GM23338 (cell line): ENCODE results near the gene ZNF491. TPM values are rescaled to one million over a fixed set of nuclear protein-coding genes. Genes with fewer than 3 reads are reported as not detected.

Experiments used
- ATAC-seq: fragments of 200-7000 bp; cut with Tn5 transposase; 3 replicates; pipeline ENCODE4 v1.9.1; 2020
- DNase-seq: peaks from one replicate; pipeline ENCODE4 v3.0.0-alpha.2; 2015; ENCODE audit warnings: low spot score
- H2AFZ ChIP-seq: fragments of 200-600 bp; sonication (generic); 2 replicates; pipeline ENCODE4 v1.8.0; 2016; ENCODE audit warnings: antibody characterized with exemption, mild to moderate bottlenecking, moderate library complexity
- H3F3A ChIP-seq: fragments of 200-600 bp; sonication (generic); replicated peaks from 2 replicates; pipeline ENCODE4 v1.8.0; 2017; ENCODE audit warnings: antibody characterized with exemption, mixed run types, low read depth
- H3K27ac ChIP-seq: fragments of 200-600 bp; sonication (generic); 2 replicates; pipeline ENCODE4 v1.6.1; 2016; ENCODE audit warnings: low read depth
- H3K27me3 ChIP-seq: fragments of 200-600 bp; sonication (generic); 2 replicates; pipeline ENCODE4 v1.8.0; 2016; ENCODE audit warnings: mild to moderate bottlenecking, mixed run types, moderate library complexity; ENCODE audit not compliant: insufficient read depth
- H3K36me3 ChIP-seq: fragments of 200-600 bp; sonication (generic); 2 replicates; pipeline ENCODE4 v1.8.0; 2016; ENCODE audit warnings: mild to moderate bottlenecking; ENCODE audit not compliant: insufficient read depth
- H3K4me1 ChIP-seq: fragments of 200-600 bp; sonication (generic); 2 replicates; pipeline ENCODE4 v1.8.0; 2016; ENCODE audit warnings: mild to moderate bottlenecking, moderate library complexity; ENCODE audit not compliant: insufficient read depth
- H3K4me2 ChIP-seq: fragments of 200-600 bp; sonication (generic); 2 replicates; pipeline ENCODE4 v1.7.1; 2017; ENCODE audit warnings: mixed run types
- H3K4me3 ChIP-seq: fragments of 200-600 bp; sonication (generic); 2 replicates; pipeline ENCODE4 v1.6.1; 2016; ENCODE audit warnings: mixed run types
- H3K79me2 ChIP-seq: fragments of 200-600 bp; sonication (generic); replicated peaks from 2 replicates; pipeline ENCODE4 v1.8.0; 2017; ENCODE audit warnings: mild to moderate bottlenecking; ENCODE audit not compliant: insufficient read depth
- H3K9me2 ChIP-seq: fragments of 200-600 bp; sonication (generic); 2 replicates; pipeline ENCODE4 v1.8.0; 2017; ENCODE audit not compliant: insufficient read depth
- H4K20me1 ChIP-seq: fragments of 200-600 bp; sonication (generic); replicated peaks from 2 replicates; pipeline ENCODE4 v1.8.0; 2017; ENCODE audit warnings: mild to moderate bottlenecking; ENCODE audit not compliant: insufficient read depth
- H3K27ac Mint-ChIP-seq: 2 replicates; pipeline ENCODE4 v1.8.0; 2020; ENCODE audit warnings: inconsistent platforms, mild to moderate bottlenecking, moderate library complexity, mixed read lengths
- H3K27me3 Mint-ChIP-seq: 3 replicates; pipeline ENCODE4 v1.8.0; 2022; ENCODE audit warnings: low read depth, mild to moderate bottlenecking, moderate library complexity, mixed read lengths, inconsistent platforms; ENCODE audit not compliant: insufficient read depth, poor library complexity
- H3K36me3 Mint-ChIP-seq: 3 replicates; pipeline ENCODE4 v1.8.0; 2021; ENCODE audit warnings: low read depth, mild to moderate bottlenecking, inconsistent platforms, moderate library complexity, mixed read lengths
- H3K4me1 Mint-ChIP-seq: 3 replicates; pipeline ENCODE4 v1.8.0; 2020; ENCODE audit warnings: mild to moderate bottlenecking, inconsistent platforms, mixed read lengths
- H3K4me3 Mint-ChIP-seq: 3 replicates; pipeline ENCODE4 v1.8.0; 2021; ENCODE audit warnings: moderate library complexity, mild to moderate bottlenecking, inconsistent platforms, mixed read lengths
- H3K9me3 Mint-ChIP-seq: 3 replicates; pipeline ENCODE4 v1.8.0; 2020; ENCODE audit warnings: moderate library complexity, mild to moderate bottlenecking, inconsistent platforms, mixed read lengths
- CREB1 ChIP-seq: fragments of 250-450 bp; sonication (Bioruptor Pico); IDR thresholded peaks from 2 replicates; pipeline ENCODE4 v1.5.0; 2020; ENCODE audit warnings: low read depth, mild to moderate bottlenecking, moderate library complexity
- EZH2 ChIP-seq: fragments of 200-600 bp; sonication (generic); IDR thresholded peaks from one replicate; pipeline ENCODE4 v1.8.0; 2017; ENCODE audit warnings: antibody characterized with exemption, mild to moderate bottlenecking, low read depth; ENCODE audit not compliant: unreplicated experiment
- EZH2phosphoT487 ChIP-seq: fragments of 200-600 bp; sonication (generic); IDR thresholded peaks from one replicate; pipeline ENCODE4 v1.8.1; 2018; ENCODE audit warnings: antibody characterized with exemption; ENCODE audit not compliant: unreplicated experiment
- JUNB ChIP-seq: IDR thresholded peaks from one replicate; pipeline ENCODE4 v1.6.1; 2016; ENCODE audit warnings: antibody characterized with exemption; ENCODE audit not compliant: unreplicated experiment
- NANOG ChIP-seq: IDR thresholded peaks from 2 replicates; pipeline ENCODE4 v1.6.1; 2016; ENCODE audit warnings: antibody characterized with exemption, borderline replicate concordance
- POLR2AphosphoS5 ChIP-seq: IDR thresholded peaks from 2 replicates; pipeline ENCODE4 v1.6.1; 2016; ENCODE audit warnings: antibody characterized with exemption, low read depth
- STAT1 ChIP-seq: IDR thresholded peaks from one replicate; pipeline ENCODE4 v1.6.1; 2016; ENCODE audit warnings: antibody characterized with exemption; ENCODE audit not compliant: unreplicated experiment
- ZNF114 ChIP-seq: fragments of 250-450 bp; sonication (Bioruptor Pico); IDR thresholded peaks from 2 replicates; pipeline ENCODE4 v1.5.0; 2020; ENCODE audit warnings: mild to moderate bottlenecking, moderate library complexity
- ZNF331 ChIP-seq: fragments of 250-450 bp; sonication (Bioruptor Pico); IDR thresholded peaks from 2 replicates; pipeline ENCODE4 v1.5.0; 2020; ENCODE audit warnings: low read depth, mild to moderate bottlenecking, moderate library complexity
- polyA plus RNA-seq: library from polyadenylated mRNA; unstranded; fragments of >200 nt; fragmentation: Nextera tagmentation; extraction: Ambion mirVana; gene quantifications from 2 replicates; pipeline ENCODE4 v1.2.1, GENCODE V29; 2016
- total RNA-seq: library from RNA; depleted of rRNA; stranded (reverse); fragments of >200 nt; shearing (Covaris generic); gene quantifications from 2 replicates; pipeline ENCODE4 v1.2.3, GENCODE V29; 2014
- TF ChIP-seq, protein P1 (sequence below): IDR thresholded peaks from 2 replicates; pipeline ENCODE4 v1.6.1; 2016; ENCODE audit warnings: antibody characterized with exemption
- TF ChIP-seq, protein P2 (sequence below), 2 experiments: fragments of 200-600 bp in 1 of 2; sonication (generic) in 1 of 2; conservative IDR thresholded peaks; 2 replicates each; pipeline versions ENCODE4 v1.5.1 to v1.6.1; 2016 to 2017; ENCODE audit warnings: antibody characterized with exemption in 2 of 2, low read depth in 2 of 2, mild to moderate bottlenecking in 2 of 2, moderate library complexity in 1 of 2
- TF ChIP-seq, protein P3 (sequence below): fragments of 250-450 bp; sonication (Bioruptor Pico); IDR thresholded peaks from 2 replicates; pipeline ENCODE4 v1.5.0; 2020; ENCODE audit warnings: mild to moderate bottlenecking, moderate library complexity
- TF ChIP-seq, protein P4 (sequence below): IDR thresholded peaks from one replicate; pipeline ENCODE4 v1.6.1; 2018; ENCODE audit warnings: antibody characterized with exemption; ENCODE audit not compliant: unreplicated experiment

Gene ZNF491
- total and polyA plus RNA-seq, 2 experiments from 2014 or later: 0.32 to 1.3 TPM

DNA sequence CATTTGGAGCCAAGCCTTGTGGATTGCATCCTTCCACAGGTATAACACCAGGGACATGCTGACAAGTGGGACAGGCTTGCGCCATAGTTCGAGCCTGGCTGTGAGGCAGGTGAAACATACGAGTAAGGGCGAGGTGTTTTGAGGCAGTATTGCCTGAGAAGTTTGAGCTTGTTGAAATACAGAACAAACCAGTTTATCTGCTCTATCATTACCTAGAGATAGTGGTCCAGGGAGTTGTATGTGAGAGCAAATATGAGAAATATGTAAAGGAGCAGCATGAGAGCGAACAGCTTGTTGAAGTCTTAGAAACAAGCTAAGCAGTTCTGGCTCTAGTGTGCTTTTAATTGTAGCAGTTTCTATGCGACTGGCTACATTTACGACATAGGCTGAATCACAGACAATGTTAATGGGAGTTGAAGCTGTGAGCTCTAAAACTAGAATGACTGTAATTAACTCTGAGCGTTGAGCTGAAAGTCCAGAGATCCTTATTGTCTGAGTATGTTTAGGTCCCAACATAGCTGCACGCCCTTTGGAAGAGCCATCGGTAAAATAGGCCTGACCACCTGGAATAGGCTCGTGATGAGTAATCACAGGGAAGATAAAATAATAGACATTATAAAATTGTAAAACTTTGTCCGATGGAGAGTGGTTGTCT lies 58.4 kb downstream of the ZNF491 start:
- no peak overlapping the region for H3K27ac ChIP-seq
- peaks cover 2% of the 10 kb centered on the region for H3K27me3 Mint-ChIP-seq
- peaks cover 93% of the 10 kb centered on the region for H3K9me3 Mint-ChIP-seq
- no peaks in the 10 kb centered on the region for H3K4me1 Mint-ChIP-seq
- H3K4me1 ChIP-seq: no peaks in the 10 kb centered on the region
- no peaks in the 10 kb centered on the region for H4K20me1 ChIP-seq
- no peak overlapping the region for H3K4me3 Mint-ChIP-seq
- no peaks in the 10 kb centered on the region for H3K79me2 ChIP-seq
- TF ChIP-seq EZH2 (no peak), NANOG (no peak), ZNF114 (CRISPR knock-in tag) (no peak), STAT1 (no peak), EZH2phosphoT487 (no peak), ZNF331 (CRISPR knock-in tag) (no peak), CREB1 (no peak), POLR2AphosphoS5 (no peak), JUNB (no peak)
- TF ChIP-seq, protein P1, sequence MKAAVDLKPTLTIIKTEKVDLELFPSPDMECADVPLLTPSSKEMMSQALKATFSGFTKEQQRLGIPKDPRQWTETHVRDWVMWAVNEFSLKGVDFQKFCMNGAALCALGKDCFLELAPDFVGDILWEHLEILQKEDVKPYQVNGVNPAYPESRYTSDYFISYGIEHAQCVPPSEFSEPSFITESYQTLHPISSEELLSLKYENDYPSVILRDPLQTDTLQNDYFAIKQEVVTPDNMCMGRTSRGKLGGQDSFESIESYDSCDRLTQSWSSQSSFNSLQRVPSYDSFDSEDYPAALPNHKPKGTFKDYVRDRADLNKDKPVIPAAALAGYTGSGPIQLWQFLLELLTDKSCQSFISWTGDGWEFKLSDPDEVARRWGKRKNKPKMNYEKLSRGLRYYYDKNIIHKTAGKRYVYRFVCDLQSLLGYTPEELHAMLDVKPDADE: no peak
- TF ChIP-seq, protein P2, sequence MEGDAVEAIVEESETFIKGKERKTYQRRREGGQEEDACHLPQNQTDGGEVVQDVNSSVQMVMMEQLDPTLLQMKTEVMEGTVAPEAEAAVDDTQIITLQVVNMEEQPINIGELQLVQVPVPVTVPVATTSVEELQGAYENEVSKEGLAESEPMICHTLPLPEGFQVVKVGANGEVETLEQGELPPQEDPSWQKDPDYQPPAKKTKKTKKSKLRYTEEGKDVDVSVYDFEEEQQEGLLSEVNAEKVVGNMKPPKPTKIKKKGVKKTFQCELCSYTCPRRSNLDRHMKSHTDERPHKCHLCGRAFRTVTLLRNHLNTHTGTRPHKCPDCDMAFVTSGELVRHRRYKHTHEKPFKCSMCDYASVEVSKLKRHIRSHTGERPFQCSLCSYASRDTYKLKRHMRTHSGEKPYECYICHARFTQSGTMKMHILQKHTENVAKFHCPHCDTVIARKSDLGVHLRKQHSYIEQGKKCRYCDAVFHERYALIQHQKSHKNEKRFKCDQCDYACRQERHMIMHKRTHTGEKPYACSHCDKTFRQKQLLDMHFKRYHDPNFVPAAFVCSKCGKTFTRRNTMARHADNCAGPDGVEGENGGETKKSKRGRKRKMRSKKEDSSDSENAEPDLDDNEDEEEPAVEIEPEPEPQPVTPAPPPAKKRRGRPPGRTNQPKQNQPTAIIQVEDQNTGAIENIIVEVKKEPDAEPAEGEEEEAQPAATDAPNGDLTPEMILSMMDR (conservative IDR thresholded peaks at IDR 0.05; ENCODE audit: low read depth in 2 of 2): no peak
- TF ChIP-seq, protein P3, sequence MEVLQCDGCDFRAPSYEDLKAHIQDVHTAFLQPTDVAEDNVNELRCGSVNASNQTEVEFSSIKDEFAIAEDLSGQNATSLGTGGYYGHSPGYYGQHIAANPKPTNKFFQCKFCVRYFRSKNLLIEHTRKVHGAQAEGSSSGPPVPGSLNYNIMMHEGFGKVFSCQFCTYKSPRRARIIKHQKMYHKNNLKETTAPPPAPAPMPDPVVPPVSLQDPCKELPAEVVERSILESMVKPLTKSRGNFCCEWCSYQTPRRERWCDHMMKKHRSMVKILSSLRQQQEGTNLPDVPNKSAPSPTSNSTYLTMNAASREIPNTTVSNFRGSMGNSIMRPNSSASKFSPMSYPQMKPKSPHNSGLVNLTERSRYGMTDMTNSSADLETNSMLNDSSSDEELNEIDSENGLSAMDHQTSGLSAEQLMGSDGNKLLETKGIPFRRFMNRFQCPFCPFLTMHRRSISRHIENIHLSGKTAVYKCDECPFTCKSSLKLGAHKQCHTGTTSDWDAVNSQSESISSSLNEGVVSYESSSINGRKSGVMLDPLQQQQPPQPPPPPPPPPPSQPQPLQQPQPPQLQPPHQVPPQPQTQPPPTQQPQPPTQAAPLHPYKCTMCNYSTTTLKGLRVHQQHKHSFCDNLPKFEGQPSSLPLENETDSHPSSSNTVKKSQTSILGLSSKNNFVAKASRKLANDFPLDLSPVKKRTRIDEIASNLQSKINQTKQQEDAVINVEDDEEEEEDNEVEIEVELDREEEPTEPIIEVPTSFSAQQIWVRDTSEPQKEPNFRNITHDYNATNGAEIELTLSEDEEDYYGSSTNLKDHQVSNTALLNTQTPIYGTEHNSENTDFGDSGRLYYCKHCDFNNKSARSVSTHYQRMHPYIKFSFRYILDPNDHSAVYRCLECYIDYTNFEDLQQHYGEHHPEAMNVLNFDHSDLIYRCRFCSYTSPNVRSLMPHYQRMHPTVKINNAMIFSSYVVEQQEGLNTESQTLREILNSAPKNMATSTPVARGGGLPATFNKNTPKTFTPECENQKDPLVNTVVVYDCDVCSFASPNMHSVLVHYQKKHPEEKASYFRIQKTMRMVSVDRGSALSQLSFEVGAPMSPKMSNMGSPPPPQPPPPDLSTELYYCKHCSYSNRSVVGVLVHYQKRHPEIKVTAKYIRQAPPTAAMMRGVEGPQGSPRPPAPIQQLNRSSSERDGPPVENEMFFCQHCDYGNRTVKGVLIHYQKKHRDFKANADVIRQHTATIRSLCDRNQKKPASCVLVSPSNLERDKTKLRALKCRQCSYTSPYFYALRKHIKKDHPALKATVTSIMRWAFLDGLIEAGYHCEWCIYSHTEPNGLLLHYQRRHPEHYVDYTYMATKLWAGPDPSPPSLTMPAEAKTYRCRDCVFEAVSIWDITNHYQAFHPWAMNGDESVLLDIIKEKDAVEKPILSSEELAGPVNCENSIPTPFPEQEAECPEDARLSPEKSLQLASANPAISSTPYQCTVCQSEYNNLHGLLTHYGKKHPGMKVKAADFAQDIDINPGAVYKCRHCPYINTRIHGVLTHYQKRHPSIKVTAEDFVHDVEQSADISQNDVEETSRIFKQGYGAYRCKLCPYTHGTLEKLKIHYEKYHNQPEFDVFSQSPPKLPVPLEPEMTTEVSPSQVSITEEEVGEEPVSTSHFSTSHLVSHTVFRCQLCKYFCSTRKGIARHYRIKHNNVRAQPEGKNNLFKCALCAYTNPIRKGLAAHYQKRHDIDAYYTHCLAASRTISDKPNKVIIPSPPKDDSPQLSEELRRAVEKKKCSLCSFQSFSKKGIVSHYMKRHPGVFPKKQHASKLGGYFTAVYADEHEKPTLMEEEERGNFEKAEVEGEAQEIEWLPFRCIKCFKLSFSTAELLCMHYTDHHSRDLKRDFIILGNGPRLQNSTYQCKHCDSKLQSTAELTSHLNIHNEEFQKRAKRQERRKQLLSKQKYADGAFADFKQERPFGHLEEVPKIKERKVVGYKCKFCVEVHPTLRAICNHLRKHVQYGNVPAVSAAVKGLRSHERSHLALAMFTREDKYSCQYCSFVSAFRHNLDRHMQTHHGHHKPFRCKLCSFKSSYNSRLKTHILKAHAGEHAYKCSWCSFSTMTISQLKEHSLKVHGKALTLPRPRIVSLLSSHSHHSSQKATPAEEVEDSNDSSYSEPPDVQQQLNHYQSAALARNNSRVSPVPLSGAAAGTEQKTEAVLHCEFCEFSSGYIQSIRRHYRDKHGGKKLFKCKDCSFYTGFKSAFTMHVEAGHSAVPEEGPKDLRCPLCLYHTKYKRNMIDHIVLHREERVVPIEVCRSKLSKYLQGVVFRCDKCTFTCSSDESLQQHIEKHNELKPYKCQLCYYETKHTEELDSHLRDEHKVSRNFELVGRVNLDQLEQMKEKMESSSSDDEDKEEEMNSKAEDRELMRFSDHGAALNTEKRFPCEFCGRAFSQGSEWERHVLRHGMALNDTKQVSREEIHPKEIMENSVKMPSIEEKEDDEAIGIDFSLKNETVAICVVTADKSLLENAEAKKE (CRISPR knock-in tag): no peak
- TF ChIP-seq, protein P4, sequence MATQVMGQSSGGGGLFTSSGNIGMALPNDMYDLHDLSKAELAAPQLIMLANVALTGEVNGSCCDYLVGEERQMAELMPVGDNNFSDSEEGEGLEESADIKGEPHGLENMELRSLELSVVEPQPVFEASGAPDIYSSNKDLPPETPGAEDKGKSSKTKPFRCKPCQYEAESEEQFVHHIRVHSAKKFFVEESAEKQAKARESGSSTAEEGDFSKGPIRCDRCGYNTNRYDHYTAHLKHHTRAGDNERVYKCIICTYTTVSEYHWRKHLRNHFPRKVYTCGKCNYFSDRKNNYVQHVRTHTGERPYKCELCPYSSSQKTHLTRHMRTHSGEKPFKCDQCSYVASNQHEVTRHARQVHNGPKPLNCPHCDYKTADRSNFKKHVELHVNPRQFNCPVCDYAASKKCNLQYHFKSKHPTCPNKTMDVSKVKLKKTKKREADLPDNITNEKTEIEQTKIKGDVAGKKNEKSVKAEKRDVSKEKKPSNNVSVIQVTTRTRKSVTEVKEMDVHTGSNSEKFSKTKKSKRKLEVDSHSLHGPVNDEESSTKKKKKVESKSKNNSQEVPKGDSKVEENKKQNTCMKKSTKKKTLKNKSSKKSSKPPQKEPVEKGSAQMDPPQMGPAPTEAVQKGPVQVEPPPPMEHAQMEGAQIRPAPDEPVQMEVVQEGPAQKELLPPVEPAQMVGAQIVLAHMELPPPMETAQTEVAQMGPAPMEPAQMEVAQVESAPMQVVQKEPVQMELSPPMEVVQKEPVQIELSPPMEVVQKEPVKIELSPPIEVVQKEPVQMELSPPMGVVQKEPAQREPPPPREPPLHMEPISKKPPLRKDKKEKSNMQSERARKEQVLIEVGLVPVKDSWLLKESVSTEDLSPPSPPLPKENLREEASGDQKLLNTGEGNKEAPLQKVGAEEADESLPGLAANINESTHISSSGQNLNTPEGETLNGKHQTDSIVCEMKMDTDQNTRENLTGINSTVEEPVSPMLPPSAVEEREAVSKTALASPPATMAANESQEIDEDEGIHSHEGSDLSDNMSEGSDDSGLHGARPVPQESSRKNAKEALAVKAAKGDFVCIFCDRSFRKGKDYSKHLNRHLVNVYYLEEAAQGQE: no peak
- no peaks in the 10 kb centered on the region for H3K36me3 ChIP-seq
- H3K27ac Mint-ChIP-seq: no peak overlapping the region
- H3K9me2 ChIP-seq: no peaks in the 10 kb centered on the region
- no peak overlapping the region for H3K4me2 ChIP-seq
- H3F3A ChIP-seq: no peaks in the 10 kb centered on the region
- no peak overlapping the region for H3K4me3 ChIP-seq
- no peaks in the 10 kb centered on the region for H3K27me3 ChIP-seq
- peaks cover 23% of the 10 kb centered on the region for H3K36me3 Mint-ChIP-seq
- no peak overlapping the region for H2AFZ ChIP-seq
- no peak for DNase-seq
- ATAC-seq: no peak
